ENCODE measurements around the gene CISTR.
"Not testable (repeated sequence)": the region's sequence is repeated elsewhere in the genome, so short reads cannot be mapped to it uniquely, and the experiment has no call there.

The CISTR gene

DNA sequence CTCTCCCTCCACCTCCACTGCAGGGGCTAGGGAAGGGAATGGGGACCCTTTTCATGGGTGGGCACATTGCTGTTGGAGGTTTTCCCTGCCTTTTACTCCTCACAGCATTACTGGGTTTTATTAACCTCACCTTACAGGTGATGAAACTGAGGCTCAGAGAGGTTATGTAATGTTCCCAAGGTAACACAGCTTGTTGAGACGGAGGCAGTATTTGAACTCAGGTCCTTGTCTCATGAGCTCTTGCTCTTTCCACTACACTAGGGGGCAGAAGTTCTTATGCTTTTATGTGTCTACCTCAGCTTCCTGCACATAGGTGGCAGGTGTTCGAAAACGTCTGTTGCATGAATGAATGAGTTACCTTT lies 11.7 kb downstream of the CISTR start:
- DNase-seq = no peak

- DNase-seq = no peak
Observed at GRCh38 chr12:53739214-53740129, 12.3 kb downstream of the CISTR start.

DNA sequence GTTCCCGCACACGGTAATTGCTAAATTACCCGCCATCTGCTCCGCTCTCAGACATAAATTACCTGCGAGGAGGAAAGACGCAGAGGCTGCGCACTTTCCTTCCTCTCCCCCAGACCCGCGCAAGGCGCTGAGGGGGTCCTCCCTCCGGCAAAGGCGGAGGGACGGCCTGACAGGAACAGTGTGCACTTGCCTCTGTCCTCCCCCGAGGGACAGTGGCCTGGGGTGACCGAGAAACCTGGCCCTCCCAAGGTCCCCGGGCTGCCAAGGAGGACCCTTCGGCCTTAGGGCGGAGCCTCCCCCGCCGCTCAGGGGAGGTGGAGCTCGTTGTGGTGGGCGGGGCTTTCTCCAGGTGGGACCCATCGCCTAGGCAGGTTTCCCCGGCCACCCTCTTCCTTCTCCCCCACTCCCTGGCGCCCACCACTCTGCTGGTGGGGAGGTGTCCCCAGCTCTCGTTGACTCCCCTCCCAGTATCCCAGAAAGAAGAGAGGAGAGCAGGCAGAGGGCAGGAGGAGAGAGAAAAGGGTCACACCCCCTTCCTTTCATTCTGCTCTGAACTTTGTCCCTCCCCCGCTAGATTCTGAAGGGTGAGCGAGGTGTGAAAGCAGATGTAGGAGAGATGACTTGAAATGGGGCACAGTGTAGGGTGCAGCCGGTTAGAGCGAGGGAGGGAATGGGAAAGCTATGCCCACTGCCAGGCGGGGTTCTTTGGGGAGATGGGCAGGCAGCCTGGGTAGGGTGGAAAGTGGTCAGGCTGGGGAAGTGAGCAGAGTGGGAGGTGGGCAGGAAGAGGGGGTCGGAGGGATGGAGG lies 13.2 kb downstream of the CISTR start:
- DNase-seq = no peak

DNA sequence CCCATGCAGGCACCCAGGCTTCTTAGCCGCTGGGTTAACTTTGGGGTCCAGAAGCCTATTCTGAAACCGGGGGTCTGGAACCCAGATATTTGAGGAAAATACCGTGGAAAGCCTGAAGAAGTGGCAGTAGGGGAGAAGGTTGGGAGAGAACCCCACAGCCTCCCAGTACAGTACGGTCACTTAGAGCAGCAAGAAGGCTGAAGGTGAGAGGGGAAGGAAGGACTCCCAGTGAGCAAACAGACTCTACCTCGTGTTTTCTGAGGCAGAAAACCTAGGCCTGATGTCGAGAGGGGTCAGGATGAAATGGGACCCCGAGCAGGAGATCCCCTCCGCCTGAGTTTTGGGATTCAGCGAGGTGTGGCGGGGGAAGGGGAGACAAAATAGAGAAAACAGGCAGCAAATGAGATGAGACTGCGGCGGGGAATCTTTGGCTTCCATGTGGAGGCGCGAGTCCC lies 13.8 kb downstream of the CISTR start:
- no peak for DNase-seq

DNA sequence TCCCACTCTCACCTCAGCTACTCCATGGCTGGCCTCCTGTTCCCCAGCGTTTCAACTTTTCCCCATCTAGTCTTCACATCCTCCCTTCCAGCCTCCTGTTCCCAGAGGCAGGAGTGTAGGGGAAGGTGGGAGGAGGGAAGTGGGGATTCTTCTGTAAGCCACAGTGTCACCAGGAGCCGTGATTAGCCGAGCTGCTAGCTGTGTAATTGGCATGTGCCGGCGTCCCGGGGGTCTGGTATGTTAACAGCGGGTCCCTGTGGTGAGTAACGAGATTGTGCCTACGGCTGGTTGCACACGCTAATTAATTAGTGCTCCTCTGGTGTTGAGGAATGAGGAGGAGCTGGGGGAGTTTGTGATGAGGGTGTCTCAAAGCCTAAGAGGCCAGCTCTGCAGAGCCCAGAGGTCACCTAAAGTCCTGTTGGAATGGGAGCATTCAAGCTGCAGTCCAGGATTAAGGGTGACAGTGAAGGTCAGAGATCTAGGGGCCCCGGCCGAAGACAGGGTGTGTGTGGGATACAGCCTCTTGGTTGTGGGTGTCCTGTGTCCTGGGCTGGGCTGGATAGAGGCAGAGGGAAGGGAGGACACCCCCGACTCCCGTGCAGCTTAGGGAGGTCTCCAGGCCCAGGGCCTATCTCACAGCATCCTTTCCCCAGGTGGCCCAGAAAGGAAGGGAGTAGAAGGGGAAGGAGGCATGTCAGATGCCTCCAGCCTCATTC lies 14.5 kb downstream of the CISTR start:
- no peak for DNase-seq

DNA sequence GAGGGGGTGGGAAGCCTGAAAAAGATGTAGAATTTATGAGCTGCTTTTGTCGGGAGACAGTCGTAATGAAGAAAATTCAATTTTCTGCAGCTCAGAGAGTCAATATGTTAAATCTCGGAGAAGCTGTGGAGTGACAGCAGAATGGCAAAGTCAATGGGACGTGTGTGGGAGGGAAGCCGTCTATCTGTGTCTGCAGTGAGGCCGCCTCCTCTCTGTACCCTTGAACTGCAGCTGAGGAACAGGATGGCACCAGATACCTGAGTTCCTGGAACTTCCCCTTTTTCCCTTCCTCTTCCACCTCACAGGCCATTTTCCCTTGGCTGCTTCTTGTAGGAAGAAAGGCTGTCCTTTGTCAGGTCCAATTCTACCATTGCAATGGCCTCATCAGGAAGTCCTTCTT lies 15.2 kb downstream of the CISTR start:
- DNase-seq = no peak

- no peak for DNase-seq
Observed at GRCh38 chr12:53735556-53735955, 16.2 kb downstream of the CISTR start.

DNA sequence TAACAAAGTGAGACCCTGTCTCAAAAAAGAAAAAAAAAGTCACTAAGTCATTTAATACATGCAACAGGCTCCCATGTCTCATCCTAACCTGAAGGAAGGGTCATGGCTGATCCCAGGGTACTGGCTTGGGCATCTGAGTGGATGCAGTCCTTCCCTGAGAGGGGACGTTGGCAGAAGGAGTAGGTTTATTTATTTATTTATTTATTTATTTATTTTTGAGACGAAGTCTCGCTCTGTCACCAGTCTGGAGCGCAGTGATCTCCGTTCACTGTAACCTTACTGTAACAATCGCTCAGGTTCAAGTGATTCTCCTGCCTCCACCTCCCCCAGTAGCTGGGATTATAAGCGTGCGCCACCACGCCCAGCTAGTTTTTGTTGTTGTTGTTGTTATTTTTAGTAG lies 17.4 kb downstream of the CISTR start:
- no peak for DNase-seq

DNA sequence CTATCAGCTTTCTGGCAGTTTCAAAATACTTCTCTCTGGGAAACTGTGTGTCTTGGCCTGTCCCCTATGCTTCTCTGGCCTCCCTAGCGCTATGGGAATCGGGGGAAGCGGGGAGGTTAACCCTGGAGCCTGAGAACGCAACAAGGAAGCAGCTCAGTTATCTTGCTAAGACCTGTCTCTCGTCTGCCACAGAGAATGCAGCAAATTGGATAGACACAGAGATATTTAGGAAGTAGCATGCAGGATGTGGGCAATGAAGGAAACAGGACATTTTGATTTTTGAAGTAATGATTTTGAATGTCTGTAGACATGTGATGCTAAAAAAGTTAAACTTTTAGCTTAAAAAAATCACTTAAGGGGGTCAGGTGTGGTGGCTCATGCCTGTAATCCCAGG lies 18.0 kb downstream of the CISTR start:
- DNase-seq = no peak

DNA sequence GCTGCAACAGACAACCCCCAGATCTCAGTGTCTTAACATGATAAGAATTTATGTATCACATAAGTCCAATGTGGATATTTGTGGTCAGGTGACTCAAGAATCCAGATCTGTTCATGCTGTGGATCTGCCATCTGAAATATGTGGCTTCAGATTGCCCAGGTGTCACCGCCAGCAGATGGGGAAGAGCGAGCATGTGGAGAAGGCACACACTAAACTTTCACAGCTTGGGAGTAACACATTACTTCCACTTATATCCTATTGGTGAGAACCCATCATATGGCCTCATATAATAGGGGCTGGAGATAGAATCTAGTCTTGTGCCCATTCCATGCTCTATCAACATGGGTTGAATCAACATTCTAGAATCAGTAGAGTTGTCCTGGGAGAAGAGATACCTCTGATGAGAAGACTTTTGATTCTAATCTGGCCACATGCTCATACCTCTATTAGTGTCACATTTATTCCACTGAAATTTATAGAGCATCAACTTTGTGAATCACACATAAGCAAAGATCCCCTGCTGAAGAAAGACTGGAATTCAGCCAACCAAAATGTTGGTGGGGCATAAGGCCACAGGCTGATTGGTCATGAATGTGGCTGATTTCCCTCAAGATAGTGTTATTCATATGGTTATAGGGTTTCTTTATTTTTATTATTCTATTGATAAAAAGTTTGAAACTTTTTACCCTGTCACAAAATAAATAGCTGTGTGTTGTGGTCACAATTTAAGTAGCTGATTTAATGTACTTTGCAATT lies 18.6 kb downstream of the CISTR start:
- no peak for DNase-seq

DNA sequence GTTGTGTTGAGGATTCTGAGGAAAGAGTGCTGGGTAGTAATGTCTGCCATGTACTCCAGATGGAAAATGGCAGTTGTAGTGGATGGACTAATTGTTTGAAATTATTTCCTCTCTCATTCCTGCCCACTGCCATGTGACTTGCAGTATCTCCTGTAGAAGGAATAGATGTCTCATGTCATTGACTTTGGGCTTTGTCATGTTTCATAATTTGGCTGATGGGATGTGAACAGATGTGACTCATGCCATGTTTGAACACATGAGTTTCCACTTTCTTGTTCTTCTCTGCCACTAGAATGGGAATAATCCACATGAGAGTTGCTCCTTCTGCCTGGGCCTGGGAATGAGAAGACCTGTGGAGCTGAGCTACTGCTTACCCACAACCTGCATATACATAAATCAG lies 22.1 kb downstream of the CISTR start:
- no peak for DNase-seq

- no peak for DNase-seq
Observed at GRCh38 chr12:53728206-53728605, 23.6 kb downstream of the CISTR start.

DNA sequence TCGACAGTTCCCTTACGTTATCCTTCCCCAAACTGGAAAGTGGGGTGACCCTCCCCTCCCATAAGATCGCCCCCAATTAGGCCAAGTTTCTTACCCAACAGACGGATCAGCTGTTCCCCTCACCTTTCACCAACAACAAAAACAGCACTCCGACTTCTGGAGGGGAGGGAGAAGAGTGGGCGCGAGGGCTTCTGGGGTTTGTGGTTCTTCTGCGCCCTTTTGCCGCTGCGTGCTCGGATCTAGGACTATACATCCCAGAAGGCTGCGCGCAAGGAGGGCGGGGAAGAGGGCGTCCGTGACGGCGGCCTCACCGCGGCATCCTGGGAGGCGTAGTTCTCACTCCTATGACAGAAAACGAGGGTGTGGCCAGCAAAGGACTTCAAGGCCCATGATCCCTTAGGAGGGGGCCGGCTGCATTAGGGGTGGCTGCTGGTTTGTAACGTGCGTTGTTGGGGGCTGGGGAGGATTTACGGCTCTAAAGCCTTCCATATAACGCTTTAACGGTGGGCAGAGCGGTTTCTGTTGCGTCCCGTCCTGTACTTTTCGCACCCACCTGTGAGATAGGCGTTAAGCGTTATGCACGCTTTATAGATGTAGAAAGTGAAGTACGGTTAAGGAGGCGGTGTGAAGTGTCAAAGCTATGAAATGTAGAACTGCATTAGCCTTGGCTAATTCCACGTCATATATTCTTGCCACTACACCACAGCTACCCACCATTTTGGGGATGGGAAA lies 24.3 kb downstream of the CISTR start, which contains the start of gene CALCOCO1:
TSS of gene CALCOCO1 (minus strand) at position 143 of the 732 bp plus-strand sequence. CDS start 2,210 bp downstream, outside the sequence.
- peak; percentile 98 for DNase-seq

GRCh38 chr12:53726946-53727309 lies 24.9 kb downstream of the CISTR start:
- DNase-seq = no peak

GRCh38 chr12:53726341-53726740 lies 25.4 kb downstream of the CISTR start:
- DNase-seq = no peak

DNA sequence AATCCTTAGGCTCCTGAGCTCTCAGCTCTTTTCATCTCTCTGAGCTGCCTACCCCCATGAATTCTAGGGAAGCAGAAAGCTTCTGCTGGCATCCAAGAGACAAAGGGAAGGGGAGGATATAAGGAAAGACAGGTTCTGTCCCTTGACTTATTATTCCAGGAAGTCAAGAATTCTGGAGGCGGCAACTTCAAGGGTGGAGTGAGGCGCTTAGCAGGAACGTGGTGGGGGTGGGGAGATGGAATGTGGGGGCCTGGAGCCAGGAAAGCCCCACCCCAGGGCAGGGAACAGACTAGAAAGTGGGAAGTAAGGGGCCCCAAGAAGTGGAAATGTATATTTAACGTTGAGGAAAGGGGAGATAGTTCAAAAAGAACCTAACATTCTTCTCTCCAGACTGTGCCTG lies 26.0 kb downstream of the CISTR start:
- DNase-seq = no peak

DNA sequence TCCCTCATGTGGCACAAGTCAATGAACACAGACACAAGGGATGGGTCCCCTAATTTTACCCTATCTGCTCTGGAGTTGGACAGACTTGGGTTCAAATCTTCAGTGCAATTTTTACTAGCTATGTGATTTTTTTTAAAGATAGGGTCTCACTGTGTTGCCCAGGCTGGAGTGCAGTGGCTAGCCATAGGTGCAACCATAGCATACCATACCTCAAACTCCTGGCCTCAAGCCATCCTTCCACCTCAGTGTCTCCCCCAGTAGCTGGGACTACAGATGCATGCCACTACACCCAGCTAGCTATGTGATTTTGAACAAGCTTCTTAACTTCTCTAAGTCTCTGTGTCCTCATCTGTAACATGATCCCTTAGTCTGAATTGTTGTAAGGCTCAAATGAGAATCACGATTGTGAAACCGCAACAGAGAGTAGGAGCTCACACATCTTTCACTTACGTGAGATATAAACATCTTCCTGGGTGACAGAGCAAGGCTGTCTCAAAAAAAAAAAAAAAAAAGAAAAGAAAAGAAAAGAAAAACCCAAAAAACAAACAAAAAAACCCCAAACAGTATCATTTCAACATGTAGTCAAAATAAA lies 29.2 kb downstream of the CISTR start:
- DNase-seq = peak; percentile 5

DNA sequence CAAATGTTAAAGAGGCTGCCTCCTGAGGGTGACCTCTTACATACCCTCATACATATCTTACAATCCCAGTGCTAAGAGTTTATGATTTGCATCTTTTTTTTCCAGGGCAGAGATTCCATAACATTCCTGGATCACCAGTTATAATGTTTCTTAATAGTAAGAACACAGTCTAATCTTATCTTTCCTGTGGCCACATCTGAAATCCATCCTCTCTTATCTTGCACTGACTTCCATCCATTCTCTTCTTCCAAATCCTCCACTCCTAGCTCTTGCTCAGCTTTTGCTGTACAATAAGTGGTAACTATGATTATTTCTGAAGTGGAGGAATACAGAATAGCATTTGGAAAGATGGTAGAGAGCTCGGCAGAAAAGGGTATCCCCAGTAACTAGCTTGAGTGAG lies 30.8 kb downstream of the CISTR start:
- DNase-seq = no peak

GRCh38 chr12:53719649-53720048 lies 32.1 kb downstream of the CISTR start:
- no peak for DNase-seq

GRCh38 chr12:53718567-53718966 lies 33.2 kb downstream of the CISTR start:
- not testable (repeated sequence) for DNase-seq

GRCh38 chr12:53717319-53717718 lies 34.5 kb downstream of the CISTR start:
- DNase-seq = no peak

All from activated CD4-positive, alpha-beta T cell treated with anti-CD3 and anti-CD28 coated beads, Interleukin-2, amount 50 U/mL, for 16 hours (primary cell).